HG03159 (cell line): ENCODE data around the gene ATAD1.
"Not testable (repeated sequence)": the region's sequence is repeated elsewhere in the genome, so short reads cannot be mapped to it uniquely, and the experiment has no call there.

ENCODE experiments used
- ATAC-seq: cut with Tn5 transposase; IDR thresholded peaks from one replicate; pipeline ENCODE4 v1.9.1; 2021; ENCODE audit warnings: mild to moderate bottlenecking, moderate library complexity; ENCODE audit not compliant: unreplicated experiment

ATAD1 gene, protein sequence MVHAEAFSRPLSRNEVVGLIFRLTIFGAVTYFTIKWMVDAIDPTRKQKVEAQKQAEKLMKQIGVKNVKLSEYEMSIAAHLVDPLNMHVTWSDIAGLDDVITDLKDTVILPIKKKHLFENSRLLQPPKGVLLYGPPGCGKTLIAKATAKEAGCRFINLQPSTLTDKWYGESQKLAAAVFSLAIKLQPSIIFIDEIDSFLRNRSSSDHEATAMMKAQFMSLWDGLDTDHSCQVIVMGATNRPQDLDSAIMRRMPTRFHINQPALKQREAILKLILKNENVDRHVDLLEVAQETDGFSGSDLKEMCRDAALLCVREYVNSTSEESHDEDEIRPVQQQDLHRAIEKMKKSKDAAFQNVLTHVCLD

DNA sequence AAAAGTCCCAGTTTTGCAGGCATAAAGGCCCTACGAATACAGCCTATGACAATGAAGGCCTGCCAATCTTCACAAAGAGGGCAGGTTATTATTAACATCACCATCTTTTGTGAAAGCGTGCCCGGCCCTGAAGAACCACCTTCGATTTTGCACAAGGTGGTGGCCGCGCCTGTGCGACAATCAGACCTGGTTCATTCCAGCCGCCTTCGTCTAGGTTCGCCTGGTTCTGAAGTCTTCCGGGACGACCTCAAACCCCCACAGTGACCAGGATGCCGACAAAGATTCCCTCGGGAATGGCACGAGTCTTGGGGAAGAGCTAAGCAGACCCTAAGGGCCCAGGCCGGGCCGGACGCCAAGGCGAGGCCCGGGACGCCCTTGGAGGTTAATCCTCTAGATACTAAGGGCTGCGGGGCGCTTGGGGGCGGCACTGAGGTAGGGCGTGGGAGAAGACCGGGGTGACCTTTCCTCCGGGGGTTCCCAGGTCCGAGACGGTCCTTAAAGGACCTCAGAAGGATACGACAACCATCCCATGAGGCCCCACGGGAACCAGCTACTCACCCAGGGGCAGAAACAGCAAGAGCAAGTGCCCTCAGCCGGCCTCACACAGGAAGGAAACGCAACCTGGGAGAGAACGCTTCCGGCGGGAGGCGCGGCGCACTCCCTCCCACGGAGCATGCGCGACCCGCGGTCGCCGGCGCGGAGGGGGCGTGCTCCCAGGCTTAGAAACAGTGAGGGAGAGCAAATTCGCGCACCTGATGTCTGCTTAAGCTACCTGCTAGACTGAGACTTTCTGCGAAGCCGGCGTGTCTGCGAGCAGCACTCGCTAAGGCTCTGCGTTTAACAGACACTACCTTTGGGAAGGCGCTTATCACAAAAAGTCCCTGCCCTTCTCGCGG lies at the start of gene ATAD1:
ATAD1 (minus strand) TSS at position 618 of the 896 bp plus-strand sequence. CDS start 3,627 bp downstream, outside the sequence.
- peak; percentile 70 for ATAC-seq

DNA sequence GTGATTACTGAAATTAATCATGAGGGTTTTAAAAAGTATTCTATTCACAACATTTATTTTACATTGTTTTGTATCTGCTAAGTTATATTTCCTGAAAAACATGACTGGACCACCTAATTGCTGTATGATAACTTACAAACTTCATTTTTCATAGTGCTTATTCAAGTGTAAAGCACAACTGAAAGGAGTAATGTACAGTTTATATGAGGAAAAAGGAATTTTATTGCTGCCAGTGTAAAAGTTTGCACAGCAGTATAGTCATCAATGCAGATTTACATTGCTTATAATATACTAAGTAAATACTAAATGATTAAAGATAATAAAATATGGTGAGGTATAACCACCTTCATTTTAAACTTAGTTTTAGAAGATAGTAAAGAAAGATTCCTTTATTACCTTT lies 49.4 kb upstream of the ATAD1 start:
- no peak for ATAC-seq

DNA sequence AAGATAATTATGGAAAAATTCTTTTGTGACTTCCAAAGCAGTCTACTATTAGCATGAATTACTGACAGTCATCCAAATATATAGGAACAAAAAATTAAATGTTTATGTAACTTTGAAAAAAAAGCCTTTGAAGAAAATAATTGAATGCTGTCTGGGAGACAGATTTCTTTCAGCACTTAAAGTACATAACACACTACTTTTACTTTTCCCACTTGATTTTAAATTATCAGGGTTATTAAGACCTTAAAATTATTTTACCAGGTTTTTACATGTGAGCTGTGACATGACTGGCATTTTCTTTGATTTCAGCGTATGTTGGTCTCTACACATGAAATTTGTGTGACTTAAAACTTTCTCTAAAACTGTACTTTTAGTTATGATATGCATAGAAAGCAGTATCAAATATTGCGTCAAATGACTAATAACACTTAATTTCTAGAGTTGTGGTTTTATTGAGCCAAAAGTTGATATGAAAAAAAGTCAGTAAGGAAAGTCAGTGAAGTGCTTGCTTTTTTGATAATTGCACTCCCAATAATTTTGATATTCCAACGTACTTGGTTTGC lies 48.5 kb upstream of the ATAD1 start:
- no peak for ATAC-seq

DNA sequence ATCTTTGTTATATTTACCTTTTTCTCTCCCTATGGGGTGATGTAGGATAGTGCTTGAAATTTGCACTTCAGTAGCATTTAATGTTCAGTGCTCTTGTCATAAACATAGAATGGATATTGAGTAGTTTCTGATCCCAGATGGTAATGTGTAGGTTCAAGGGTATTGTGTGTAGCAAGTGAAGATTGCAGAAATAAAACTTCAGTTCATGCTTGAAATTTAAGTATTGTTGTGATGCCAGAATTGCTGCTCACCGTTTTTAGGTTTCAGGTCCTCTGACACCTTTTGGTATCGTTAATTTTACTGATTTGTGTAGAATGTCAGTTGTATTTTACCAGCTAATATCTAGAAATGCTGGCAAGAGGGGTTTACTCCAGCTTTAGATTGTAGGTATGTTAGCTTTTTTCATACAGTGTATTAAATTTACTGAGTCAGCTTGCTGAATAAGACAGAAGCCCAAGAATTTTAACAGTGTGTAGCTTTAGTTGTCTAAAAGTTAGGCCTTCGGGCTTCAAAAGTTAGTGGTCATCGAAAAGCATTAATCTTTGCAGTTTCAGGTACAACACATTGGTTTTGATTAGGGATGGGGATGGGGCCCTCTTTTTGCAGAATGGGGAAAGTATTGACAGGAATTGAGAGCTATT lies 47.3 kb upstream of the ATAD1 start:
- no peak for ATAC-seq

DNA sequence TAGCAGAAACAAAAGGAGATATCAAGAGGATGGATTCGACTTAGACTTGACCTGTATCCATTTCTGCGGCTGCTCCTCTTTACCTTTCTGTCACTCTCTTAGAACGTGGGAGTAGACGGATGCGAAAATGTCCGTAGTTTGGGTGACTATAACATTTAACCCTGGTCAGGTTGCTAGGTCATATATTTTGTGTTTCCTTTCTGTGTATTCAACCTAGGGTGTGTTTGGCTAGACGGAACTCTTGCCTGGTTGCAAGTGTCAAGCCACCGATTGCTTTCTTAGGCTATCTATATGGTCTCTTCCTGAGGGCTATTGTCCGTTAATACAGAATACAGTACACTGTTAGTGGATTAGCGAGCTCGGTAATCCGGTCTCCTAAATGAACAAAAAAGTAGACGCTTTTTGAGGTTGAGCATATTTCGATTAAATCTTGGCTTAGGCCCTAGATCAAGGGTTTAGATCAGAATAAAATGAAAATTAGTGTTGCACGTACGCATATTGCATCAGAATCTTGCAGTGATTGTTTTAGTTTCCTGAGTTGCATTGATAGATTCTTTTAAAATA lies 46.6 kb upstream of the ATAD1 start:
- ATAC-seq = no peak

DNA sequence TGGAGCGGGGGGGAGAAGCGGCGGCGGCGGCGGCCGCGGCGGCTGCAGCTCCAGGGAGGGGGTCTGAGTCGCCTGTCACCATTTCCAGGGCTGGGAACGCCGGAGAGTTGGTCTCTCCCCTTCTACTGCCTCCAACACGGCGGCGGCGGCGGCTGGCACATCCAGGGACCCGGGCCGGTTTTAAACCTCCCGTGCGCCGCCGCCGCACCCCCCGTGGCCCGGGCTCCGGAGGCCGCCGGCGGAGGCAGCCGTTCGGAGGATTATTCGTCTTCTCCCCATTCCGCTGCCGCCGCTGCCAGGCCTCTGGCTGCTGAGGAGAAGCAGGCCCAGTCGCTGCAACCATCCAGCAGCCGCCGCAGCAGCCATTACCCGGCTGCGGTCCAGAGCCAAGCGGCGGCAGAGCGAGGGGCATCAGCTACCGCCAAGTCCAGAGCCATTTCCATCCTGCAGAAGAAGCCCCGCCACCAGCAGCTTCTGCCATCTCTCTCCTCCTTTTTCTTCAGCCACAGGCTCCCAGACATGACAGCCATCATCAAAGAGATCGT lies 46.0 kb upstream of the ATAD1 start:
- ATAC-seq = not testable (repeated sequence)

DNA sequence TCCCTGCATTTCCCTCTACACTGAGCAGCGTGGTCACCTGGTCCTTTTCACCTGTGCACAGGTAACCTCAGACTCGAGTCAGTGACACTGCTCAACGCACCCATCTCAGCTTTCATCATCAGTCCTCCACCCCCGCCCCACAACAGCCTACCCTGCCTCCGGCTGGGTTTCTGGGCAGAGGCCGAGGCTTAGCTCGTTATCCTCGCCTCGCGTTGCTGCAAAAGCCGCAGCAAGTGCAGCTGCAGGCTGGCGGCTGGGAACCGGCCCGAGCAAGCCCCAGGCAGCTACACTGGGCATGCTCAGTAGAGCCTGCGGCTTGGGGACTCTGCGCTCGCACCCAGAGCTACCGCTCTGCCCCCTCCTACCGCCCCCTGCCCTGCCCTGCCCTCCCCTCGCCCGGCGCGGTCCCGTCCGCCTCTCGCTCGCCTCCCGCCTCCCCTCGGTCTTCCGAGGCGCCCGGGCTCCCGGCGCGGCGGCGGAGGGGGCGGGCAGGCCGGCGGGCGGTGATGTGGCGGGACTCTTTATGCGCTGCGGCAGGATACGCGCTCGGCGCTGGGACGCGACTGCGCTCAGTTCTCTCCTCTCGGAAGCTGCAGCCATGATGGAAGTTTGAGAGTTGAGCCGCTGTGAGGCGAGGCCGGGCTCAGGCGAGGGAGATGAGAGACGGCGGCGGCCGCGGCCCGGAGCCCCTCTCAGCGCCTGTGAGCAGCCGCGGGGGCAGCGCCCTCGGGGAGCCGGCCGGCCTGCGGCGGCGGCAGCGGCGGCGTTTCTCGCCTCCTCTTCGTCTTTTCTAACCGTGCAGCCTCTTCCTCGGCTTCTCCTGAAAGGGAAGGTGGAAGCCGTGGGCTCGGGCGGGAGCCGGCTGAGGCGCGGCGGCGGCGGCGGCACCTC lies 45.3 kb upstream of the ATAD1 start, which contains the start of the genes KLLN and PTEN:
KLLN (minus strand) TSS at position 481 of the 891 bp plus-strand sequence. CDS start 1,046 bp downstream, outside the sequence.
PTEN (plus strand) TSS at position 573 of the 891 bp plus-strand sequence. CDS start 845 bp downstream, outside the sequence.
- ATAC-seq = peak; percentile 32

DNA sequence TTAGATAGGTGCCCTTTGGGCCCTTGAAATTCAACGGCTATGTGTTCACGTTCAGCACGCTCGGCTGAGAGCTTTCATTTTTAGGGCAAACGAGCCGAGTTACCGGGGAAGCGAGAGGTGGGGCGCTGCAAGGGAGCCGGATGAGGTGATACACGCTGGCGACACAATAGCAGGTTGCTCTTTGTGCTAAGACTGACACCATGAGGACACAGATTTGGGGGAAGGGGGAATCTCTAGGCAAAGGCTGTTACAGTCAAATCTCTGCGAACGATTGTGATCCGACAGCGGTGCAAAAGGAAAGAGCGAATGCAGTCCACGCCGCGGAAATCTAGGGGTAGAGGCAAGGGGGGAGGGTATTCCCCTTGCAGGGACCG lies 44.6 kb upstream of the ATAD1 start:
- ATAC-seq = peak; percentile 20

DNA sequence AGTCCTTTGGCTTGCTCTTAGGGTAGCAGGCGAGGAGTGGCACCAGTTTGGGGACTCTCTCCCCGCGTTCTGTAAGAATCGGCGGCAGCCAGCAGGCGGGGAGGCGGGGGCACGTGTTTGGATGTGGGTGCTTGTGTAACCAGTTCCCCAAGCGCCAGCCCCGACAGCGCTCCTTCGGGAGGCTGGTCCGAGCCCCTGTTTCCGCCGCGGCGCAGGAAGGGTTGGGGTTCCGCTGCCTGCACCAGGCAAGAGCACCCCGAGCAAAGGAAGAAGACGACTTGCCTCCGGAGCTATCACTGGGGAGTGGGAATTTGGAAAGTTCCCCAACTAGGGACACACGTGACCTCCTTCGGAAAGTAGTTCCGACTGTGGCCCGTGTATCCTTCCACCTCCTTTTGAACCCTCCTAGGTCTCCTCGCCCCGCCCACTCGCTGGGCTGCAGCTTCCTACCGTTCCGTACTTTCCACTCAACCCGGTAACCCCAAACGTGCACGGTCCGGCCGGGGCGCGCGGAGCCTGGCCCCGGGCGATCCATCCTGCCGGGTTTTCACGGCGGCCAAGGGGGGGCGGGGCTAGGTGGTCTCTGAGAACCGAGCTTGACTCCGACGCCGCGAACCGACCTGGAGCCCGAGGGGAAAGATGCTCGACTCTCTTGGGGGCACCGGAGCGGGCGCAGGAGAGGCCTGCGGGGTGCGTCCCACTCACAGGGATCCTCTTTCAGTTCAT lies 44.1 kb upstream of the ATAD1 start:
- peak; percentile 55 for ATAC-seq

DNA sequence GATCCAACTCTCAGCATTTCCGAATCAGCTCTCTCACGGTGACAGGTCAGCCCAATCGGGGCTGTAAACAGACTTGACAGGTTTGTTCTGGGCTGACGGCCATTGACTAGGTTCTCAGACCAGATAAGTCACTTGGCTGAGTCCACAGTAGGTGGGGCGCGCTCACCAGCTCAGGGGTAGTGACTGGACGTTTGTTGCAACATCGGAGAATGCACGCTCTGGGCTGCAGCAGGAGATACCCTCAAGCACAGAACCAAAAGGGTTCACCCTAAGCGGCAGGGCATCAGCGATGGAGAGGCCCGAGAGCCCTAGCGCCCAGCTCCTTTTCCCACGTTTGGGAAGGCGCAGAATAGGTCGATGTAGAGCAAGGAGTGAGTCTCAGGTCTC lies 43.5 kb upstream of the ATAD1 start:
- ATAC-seq = peak; percentile 5

DNA sequence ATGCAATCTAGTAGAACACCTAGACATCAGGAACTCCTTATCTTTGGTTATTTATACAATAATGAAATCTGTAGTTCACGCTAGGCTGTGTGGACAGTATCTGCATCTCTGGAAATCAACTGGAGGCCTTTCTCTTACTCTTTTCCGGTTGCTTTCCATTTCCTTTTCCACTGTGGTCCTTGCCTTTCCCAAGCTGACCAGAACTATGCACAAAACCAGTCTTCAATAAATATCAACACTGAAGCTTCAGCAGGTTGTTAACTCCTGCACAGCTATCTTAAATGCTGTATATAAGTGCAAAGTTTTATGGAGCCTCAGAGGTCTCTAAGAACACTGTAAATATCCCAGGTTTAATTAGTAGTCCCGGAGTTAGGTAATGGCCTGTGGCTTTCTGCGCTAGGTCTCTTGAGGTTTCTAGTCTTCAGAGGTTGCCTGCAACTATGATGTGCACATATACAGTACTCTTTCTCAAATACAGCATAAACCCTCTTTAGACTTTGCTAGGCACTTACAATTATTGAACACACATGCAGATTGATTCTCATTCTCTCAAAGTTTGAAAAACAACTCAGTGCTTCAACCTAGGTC lies 42.9 kb upstream of the ATAD1 start:
- ATAC-seq = no peak

DNA sequence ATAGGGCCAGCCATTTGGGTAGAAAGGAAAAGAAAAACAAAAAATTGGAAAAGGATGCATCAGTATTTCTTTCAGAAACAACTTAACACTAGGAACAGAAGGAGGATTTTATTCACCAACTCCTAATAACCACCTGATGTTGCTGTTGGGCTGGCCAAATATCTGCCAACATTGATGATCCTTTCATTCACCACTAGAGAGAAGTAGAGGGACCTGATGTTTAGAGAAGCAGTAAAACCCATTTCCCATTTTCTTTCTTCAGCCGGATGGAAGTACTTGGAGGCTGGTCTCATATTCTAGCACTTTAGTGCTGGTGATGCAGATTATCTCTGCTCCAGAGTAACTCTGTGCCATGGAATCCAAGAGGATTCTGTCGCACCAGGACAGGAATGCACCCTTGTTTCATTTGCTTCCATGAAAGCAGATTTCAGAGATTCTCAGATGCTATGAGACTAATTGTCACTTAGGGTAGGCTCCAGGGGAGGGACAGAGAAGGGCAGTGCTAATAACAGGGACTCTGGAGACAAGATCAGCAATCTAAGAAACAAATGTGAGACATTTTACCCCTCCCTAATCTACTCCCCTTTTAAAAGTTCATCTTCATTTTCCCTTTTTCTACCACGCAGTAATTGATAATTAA lies 42.2 kb upstream of the ATAD1 start:
- ATAC-seq = no peak

DNA sequence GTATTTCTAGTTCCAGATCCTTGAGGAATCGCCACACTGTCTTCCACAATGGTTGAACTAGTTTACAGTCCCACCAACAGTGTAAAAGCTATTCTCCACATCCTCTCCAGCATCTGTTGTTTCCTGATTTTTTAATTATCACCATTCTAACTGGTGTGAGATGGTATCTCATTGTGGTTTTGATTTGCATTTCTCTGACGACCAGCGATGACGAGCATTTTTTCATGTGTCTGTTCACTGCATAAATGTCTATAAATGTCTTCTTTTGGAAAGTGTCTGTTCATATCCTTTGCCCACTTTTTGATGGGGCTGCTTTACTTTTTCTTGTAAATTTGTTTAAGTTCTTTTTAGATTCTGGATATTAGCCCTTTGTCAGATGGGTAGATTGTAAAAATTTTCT lies 37.6 kb upstream of the ATAD1 start:
- not testable (repeated sequence) for ATAC-seq

DNA sequence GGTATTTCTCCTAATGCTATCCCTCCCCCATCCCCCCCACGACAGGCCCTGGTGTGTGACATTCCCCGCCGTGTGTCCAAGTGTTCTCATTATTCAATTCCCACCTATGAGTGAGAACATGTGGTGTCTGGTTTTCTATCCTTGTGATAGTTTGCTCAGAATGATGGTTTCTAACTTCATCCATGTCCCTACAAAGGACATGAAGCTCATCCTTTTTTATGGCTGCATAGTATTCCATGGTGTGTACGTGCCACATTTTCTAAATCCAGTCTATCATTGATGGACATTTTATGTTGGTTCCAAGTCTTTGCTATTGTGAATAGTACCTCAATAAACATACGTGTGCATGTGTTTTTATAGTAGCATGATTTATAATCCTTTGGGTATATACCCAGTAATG lies 37.2 kb upstream of the ATAD1 start:
- ATAC-seq = not testable (repeated sequence)

DNA sequence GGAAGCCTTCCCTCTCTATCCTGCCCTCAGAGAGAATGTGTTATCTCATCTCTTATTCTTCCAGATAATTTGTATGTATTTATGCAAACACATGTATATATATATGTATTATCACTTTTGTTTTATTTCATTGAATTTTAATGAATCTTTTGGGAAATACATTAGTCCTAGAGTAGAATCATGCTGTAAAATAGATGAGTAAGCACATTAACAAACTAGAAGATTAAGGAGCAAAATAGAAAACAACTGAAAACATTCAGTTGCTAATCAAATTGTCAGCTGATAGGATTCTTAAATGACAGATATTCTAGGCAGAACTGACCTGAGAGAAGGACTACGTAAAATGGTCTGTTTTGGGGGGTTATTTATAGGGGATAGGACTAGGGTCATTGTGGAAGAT lies 34.1 kb upstream of the ATAD1 start:
- ATAC-seq = no peak

DNA sequence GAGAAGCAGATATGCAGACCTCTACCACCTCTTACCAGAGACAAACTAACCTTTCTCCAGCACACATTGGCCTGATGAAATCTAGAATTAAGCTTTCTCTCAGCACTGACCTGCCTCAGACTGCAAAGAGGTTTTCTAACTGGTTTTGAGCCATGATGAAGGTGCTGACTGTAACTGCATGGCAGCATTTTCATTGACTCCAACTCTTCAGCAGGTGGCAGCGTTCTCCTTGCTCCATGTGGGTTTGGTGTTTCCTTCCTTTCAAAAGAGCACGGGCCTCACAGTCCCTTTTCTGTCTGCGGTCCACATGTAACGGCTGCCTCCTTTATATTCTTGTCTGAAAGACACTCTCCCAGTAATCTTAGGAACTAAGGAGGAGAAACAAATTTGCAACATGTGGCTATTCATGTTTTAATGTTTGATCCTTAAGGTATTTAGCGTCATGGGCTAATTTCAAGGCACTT lies 32.7 kb upstream of the ATAD1 start:
- ATAC-seq = no peak

DNA sequence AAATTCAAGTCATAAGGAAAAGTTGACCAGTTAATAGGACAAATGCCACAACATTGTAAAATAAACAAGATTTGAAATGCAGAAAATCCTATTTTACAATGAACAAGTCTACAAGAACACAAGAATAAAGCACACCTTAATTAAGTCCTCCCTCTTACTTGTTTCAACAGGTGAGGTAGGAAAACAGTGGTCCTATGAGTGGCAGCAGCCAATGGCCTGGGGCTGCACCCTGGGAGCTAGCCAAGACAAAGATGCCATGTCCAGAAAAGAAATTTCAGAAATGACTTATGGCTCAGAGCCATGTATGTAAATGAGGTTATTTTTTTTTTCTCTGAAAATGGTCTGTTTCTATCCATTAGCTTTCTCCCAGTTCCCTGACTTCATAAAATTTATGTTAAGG lies 31.0 kb upstream of the ATAD1 start:
- no peak for ATAC-seq

DNA sequence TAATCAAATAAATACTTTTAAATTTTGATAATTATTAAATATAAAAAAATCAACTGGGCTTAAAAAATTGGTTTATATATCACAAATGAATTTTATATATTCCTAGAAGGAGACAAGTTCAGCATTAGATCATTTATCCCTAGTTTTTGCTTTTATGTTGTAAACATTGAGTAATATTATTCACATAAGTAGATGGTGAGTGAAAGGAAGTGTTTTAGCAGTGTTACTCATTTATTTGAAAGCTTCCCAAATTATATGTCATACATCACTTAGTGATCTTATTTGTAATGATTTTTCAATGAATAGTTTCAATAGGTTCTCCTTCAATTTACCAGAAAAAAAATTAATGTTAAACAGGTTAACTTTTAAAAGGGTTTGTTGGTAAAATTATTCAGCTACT lies 29.5 kb upstream of the ATAD1 start:
- ATAC-seq = no peak
